ENCODE results near the gene PSMB5.
A peak's percentile ranks its signal among the peaks of the same experiment; 100 is the strongest.

PSMB5 gene

DNA sequence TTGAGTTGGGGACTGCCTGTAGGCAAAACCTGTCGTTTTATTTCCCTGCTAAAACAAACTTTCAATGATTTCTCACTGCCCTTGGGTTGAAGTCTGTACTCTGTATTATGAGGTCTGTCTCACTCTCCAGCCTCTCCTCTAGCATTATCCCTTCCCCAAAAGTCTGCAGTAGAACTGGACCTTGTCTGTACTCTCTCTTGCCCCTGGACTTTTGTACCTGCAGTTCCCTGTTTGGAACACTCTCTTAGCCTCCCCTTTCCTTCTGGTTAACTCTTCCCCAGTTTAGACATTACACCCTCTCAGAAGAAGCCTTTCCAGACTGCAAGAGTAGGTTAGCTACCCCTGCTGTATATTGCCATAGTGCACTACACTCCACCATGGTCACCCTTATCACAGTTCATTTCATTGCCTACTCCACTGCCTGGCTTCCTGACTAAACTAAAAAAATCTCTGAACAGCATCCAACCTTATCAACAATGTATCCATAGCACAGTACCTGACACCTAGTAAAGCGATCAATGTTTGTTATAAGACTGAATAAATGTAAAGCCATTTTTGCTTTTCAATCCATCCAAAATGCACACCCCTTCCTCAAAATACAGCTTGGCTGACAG is 48.7 kb downstream of the PSMB5 start:
- no peak for DNase-seq

DNA sequence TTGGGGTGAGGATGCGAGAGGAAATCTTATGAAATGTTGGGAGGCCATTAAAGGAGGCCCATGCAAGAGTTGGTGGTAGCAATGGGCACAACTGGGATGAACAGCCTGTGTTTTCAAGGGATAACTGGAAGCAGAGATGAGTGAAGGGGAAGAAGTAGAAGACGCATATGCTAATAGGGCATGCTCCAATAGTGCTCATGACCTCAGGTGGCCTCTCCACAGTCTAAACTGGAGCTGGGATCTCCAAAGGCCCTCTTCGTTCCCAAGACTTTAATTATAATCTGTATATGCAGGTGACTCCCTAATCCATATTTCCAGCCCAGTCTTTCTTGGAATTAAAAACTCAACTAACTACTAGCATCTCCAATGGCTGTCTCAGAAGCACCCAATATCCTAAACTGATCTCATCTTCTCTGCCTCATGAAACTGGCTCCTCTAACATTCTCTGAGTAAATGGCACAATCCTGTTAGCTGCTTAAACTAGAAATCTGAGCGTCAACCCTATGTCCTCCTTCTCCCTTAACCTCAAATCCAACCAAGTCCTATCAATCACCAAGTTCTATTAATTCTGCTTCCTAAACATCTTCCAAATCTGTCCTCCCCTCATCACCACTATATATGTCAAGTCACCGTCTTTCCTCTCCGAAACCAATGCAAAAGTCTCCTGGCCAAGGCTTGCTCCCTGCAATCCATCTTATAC is 49.6 kb downstream of the PSMB5 start:
- DNase-seq = no peak

DNA sequence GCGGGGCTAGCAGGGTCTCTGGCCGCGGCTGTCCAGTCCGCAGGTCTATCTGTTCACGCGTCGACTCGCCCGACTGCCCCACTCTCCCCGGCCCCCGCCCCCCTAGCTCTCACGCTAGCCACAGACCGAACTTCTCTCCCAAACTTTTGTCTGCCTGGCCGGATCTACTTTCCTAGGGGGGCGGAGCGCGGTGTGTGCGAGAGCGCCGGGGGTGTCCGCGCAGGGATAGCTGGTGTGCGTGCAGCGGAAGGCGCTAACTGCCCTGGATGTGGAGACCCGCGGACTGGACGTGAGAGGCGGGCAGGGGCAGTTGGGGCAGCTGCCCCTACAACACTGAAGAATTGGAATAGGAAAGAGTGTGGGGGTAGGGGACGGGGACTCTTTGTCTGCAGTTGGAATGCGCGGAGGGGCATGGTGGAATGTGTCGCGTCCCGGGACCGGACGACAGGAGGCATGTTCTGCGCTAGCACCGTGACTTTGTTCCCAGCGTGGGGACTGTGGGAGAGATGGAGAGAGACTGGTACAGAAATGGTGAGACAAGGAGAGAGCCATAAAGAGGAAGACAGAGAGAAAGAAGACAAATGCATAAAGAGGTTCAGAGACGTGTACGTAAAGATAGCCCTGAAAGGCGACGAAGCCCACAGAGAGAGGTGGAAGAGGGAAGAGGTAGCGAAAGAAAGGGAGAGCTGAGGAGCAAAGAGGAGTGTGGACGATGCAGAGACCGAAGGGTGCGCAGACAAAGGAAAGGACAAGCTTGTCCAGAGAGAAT is 52.0 kb downstream of the PSMB5 start, which contains the start of gene AJUBA:
TSS of gene AJUBA (minus strand) at position 75 of the 769 bp plus-strand sequence. CDS start 285 bp downstream, outside the sequence.
- DNase-seq = peak; percentile 71 to 77

DNA sequence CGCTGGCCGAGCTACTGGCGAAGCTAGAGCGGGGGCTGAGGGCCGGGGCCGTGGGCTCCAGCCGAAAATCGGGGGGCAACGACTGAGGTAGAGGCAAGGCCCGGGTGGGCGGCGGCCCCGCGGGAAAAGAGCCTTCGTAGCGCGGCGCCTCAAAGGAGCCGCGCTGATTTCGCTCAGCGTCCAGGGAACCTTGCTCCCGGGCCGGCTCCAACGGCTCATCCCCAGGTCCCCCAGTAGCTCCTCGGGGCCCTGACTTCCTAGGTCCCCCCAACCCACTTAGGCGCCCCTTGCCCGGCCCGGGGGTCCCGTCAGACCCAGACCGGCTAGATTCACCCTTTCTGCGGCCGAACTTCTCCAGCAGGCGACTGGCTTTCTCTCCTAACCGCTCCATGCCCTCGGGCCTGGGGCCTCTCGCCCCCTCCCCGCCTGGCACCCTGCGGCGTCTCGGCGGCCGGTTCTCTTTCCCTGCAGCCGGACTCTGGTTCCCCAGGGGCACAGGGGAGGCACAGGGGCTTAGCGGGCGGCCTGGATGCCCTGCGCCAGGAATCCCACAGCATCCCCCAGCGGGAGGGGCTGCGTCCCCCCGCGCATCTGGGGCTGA is 52.7 kb downstream of the PSMB5 start:
- DNase-seq = no peak

DNA sequence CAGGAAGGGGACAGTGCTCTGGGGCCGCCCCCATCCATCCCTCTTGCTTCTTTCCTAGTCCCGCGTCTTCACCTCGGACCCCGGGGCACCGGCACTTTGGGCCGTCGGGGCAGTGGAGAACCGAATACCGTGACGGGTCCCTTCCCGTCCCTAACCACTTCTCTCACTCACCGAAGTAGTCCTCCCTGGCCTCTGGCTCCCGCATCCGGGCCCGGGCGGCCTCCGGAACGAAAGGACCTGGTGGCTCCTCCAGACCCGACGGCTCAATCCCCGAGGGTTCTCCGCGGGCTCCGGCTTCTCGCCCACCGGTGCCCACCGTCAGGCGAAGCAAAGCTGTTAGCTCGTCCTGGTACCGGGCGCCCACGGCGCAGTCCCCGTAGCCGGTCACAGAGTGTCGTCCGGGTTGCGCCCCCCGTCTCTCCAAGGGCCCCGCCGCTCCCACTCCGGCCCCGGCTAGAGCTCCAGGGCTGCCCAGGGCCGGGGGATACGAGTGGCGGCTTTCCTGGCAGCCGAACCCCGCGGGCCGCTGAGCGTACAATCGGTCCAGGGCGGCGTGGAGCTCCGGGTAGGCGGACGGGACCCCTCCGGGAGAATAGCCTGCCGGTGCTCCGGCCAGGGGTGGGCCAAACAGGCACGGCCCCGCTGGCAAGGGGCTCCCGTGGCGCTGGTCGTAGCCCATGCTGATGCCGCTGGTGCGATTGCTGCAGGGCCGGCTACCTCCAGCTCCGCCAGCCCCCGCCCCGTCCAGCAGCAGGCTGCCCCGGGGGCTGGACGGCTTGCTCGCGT is 53.4 kb downstream of the PSMB5 start:
- DNase-seq = peak; percentile 8

DNA sequence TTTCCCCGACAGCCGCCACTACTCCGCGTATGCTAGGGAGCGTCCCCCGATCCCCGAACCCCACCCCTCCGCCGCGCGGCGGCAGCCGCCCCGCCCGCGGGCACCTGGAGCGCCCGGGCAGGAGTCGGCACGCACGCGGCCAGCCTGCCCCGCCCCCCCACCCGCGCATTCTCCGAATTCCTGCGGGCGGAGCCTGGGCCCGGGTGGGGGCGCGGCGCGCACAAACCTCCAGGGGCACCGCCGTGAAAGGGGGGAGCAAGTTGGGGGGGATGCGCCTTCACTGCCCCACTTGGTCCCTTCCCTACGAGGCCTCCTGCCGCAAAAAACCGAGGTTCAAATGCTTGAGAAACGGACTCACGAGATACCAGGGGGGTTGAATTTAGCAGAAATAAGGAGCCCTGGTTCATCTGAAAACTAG is 54.0 kb downstream of the PSMB5 start:
- DNase-seq = peak; percentile 38 to 42

DNA sequence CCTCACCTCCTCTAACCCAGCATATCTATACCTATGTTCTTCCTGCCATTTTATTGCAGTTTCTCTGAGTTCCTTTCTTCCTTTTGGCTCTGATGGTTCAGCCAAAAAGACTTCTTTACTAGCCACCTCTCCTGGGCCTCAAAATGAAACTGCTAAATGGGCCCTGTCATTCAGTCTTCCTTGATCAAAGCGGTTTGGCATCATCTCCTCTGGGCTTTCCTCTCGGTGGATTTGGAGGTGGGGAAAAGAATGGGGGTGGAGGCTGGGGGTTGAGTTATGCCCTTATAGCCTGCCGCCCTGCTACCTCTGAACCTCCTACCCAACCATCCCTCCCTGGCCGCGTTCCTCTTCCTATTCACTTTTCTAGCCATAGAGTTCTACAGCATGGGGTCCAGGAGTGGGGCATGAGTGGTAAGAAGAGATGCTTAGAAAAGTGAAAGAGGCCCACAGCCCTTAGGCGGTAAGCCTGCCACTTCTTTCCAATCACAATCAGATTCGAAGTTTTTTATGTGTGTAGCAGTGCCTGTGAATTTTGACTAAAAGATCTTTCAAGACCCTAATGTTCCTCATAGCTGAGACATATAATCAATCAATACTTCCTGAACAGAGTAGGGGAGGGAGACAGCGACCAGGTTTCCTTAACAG is 54.8 kb downstream of the PSMB5 start:
- DNase-seq = no peak

DNA sequence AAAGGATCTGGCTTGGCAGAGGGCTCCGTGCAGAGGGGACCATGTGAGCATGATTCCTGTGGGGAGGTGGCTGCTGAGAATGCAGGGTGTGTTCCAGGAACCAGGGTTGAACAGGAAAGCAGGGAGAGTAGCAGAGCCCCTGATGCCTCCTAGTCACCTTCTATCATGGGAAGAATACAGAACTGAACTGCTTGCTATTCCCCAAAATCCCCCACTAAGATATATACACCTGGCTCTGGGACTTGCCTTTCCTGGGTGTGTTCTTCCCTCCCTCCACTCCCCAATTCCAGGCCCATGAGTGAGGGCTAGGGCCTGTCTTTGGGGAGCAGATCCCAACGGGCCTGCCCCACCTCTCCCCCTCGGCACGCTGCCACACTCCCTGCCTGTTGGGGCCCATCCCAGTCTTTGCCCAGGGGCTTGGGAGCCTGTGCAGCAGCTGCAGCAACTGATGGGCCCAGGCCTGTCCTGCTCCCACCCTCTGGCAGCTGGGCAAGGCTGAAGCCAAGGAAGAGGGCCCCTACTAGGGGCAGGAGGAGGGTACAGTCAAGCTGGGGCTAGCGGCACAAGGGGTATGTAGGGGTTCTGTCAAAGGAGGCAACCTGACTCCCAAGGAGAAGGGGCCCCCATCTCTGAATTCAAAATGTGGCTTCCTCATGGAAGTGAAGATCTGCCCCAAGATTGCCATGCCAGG is 55.6 kb downstream of the PSMB5 start:
- DNase-seq = no peak

DNA sequence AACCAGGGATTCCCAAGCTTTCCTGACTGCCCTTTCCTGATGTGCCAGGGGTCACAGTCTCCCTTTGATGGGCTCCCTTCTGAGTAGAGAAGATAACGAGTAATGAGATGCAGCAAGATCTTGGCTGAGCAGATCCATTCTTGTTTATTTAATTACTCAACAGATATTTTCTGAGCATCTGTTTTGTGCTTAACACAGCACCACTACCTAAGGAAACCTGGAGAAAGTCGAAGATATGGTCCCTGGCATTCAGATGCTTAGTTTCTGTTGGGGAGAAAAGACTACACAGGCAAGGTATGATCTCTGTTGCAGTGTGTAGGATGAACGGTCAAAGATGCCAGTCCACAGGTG is 56.2 kb downstream of the PSMB5 start:
- DNase-seq = no peak

DNA sequence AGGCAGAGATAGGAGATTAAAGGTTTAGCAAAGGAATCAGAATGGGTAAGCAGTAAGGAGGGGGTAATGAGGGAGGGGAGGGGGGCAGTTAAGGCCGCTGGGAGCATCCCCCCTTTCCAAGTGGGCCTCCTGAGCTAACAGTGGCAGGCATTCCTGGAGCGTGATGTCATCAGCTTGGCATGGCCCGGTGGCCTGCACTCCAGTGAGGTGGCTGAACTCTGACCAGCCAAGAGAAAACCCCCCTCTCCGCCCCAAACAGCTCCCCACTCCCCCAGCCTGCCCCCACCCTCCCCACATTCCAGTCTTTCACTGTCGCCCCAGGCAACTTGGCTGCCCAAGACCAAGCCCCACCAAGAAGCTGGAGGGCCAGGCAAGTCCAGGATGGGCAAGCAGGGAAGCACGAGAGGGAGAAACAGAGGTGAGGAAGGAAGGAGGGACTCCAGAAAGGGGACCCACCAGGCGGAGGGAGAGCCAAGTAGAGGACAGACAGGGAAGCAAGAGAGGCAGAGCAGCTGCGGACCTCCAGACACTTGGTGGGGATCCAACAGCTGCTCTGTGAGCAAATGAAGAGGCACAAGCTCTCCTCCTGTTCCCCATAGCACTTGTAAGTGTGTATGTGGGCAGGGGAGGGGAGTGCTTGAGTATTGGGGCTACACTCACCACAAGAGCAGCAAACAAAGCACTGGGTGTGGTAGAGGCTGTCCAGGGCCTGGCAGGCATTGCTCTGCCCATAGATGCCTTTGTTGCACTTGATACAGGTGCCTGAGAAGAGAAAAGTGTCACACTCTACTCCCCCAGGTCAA is 56.8 kb downstream of the PSMB5 start:
- DNase-seq = no peak

DNA sequence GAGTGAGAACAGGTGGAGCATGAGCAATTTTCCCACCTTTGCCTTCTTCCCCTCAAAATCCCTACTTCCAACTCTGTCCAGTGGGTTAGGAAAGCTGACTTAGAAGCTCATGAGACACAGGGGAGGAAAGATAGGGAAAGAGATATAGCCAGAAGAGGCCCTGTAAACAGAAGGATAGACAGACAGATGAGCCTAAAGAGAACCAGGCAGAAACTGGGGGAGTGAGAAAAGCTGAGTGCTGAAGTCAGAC is 57.3 kb downstream of the PSMB5 start:
- DNase-seq = no peak

DNA sequence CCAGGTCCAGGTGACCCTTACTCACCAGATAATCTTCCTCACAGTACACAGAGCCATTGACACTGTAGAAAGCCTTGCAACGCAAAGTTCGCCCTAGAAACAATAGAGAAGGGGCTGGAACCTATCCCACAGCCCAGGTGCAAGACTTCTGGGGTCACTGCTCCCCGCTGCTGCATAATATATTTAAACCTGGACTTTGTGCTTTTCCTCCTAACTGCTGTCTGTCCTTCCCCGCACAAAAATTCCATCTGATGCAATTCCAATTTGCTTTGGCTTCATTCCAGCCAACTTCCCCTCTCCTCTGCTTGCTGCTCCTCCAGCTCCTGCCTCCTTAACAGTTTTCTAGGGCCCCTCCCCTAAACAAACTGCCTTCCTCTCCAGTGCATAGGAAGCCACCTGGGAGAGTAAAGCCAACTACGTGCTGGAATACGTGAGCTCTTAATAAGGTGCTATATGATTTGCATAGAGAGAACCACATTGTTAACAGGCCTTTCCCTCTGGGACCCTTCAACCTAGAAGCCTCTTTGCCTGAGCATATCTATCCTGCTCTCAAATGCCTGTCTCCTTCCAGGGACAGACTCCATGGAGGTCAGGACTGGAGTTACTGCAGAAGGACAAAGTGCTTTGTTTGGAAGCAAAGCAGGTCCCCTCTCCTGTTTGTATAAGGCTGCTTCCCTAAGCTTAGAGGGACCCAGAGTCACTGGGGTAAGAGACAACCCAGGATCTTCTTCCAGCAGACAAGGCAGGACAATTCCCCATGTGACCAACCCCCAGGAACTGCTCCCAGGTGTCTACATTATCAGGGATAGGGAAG is 57.9 kb downstream of the PSMB5 start:
- DNase-seq = no peak
